NCI-H2171 (cell line): Measurements from ENCODE around the gene GRK2.

Source experiments
- DNase-seq: peaks from one replicate; lab custom pipeline; 2025; lab: John Stamatoyannopoulos, UW

The GRK2 gene

GRCh38 chr11:67271205-67271540 lies 4.9 kb downstream of the GRK2 start:
- DNase-seq = no peak

DNA sequence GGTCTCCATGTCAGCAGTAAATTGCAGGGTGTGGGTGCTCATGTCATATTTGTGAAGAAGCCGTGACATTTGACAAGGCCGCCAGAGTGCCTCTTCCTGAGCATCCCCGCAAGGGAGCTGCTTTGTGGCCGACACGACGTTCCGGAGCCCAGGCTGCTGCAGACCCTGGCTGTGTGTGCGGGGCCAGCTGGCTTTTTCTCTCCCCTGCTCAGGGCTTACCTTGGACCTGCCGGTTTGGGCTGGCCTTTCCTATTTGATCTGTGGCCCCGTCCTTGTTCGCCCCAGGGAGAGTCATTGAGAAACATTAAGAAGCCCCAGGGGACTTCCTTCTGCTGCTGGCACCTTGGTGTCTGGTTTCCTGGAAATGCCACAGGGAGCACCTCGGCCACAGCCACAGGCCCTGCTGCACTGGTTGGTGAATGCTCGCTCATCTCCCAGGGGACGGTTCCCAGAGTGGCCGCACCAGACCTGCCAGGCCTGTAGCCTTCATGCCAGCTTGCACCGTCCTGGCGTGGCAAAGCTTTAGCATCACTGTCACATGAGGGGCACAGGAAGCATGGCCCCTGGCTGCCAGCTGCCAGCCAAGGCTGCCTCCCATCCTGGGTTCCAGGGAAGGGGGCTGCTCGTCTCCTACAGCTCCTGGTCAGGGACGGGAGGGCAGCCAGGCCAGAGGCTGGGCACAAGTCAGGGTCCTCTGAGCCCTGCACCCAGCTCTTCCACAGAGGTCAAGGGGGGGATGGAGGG lies 5.4 kb downstream of the GRK2 start:
- no peak for DNase-seq

GRCh38 chr11:67272327-67273259 lies 6.3 kb downstream of the GRK2 start:
- no peak for DNase-seq

GRCh38 chr11:67273260-67273990 lies 7.2 kb downstream of the GRK2 start:
- no peak for DNase-seq

DNA sequence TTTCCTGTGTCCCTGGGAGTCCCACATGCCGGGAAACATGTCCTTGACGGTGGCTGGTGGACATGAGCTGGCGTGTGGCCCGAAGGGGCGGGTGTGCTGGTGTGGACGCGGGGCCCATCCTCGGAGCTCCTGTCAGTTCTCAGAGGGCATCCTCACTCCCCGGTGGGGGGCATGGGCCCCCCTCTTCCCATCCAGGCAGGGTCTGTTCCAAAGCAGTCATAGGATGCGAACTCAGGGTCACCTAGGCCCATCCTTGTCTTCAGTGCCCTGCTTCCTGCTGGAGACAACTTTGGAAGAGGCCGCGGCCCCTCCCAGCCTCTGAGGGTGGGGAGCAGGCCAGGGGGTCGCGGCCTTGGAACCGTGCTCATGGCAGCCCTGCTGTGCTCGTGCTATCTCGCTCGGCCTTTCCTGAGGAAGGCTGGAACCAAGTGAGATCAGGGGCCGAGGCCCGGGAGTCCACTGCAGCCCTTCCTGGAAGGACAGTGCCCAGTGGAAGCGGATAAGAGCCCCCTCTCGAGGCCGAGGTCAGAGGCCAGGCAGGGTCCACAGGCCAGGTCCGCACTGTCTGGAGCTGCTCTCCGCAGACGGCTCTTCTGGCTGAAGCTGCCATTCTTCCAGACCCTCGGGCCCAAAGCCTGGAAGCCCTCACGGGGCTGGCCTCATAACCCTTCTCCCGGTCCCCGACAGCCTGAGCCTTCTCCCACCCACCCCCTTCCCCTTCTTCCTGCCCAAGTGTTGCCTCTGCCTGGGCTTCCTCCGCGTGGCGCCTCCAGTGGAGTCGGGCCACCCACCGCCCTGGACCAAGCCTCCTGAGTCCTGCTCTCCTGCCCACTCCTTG lies 8.7 kb downstream of the GRK2 start:
- DNase-seq = no peak

- DNase-seq = no peak
These were observed 9.5 kb downstream of the GRK2 start for GRCh38 chr11:67275606-67276409.

- DNase-seq = no peak
These were observed 10.5 kb downstream of the GRK2 start for GRCh38 chr11:67276781-67277230.

DNA sequence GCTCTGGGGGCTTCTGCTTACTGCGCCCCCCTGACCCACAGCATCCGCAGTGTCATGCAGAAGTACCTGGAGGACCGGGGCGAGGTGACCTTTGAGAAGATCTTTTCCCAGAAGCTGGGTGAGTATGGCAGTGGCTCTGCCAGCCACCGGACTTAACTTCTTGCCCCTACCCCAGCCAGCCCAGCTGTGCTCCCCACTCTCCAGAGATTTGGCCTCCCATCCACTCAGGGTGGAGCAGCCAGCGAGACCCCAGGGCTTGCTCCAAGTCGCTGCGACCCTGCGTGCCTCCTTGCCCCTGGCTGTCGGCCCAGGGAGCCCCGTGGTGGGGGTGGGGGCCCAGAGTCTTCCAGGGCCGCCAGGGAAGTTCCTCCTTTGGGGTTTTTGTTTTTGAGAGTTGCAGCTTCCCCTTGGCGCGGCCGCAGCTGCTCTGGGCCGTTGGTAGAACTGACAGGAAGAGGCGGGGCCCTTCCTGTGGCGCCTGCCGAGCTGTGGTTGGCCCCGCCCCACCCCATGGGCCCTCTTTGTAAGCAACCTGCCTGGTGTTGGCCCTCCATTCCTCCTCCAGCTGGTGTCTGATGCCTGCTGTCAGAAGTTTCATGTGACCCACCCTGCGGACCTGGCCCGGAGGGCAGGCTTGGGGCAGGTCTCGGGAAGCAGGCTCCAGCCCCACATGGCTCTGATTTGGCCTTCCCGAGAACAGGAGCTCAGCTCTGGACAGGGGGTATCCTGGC lies 11.1 kb downstream of the GRK2 start:
- peak; percentile 81 for DNase-seq

DNA sequence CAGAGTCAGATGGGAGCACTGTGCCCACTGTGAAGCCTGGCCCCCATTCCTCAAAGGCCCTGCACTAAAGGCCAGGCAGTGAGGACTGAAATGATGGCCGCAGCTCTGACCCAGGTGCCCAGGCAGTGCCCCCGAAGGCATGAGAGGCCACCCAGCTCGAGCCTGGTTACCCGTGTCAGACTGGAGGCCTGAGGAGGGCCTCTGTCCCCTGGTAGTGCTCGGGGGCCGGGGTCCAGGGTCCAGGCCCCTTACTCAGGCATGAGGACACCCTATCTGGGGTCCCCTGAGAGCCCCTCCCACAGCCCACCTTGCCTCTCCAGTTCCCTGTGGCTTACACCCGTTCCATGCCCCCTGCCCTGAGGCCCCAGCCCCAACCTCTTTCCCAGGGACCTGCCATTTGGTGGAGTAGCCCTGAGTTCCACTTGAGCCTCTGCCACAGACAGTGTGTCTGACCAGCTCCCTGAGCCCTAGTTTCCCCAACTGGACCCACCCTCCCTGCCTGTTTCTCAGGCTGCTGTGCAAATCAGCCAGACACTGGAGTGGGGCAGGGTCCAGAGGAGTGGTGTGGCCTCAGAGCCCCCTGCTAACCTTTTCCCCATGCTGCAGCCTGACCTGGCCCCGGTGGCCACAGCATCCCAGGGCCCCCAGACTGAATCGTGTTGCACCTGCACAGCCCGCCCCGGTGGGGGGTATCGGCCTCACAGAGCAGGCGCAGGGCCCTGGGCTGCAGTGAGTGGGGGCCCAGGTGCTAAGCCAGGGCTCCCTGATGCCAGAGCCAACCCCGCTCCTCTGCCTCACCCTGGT lies 12.1 kb downstream of the GRK2 start:
- DNase-seq = no peak

DNA sequence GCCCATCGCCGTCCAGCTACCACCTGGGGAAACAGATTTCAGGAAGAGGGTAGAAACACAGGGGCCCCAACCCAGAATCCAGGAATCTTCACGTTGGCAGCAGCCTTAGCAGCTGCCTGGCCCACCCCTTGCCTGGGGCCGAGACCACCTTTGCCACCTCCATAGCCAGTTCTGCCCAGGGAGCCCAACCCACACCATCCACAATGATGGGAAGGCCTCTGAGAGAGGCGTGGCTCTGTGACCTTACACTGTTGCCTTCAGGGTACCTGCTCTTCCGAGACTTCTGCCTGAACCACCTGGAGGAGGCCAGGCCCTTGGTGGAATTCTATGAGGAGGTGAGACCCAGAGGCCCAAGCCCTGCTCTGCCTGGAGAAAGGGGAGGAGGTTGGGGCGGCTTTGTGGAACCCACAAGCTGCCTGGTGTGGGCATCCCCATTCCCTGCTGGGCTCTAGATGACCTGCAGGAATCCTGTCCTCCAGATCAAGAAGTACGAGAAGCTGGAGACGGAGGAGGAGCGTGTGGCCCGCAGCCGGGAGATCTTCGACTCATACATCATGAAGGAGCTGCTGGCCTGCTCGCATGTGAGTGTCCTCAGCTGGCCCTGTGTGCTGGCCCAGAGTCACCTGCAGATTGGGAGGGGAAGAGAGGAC lies 12.8 kb downstream of the GRK2 start:
- no peak for DNase-seq

DNA sequence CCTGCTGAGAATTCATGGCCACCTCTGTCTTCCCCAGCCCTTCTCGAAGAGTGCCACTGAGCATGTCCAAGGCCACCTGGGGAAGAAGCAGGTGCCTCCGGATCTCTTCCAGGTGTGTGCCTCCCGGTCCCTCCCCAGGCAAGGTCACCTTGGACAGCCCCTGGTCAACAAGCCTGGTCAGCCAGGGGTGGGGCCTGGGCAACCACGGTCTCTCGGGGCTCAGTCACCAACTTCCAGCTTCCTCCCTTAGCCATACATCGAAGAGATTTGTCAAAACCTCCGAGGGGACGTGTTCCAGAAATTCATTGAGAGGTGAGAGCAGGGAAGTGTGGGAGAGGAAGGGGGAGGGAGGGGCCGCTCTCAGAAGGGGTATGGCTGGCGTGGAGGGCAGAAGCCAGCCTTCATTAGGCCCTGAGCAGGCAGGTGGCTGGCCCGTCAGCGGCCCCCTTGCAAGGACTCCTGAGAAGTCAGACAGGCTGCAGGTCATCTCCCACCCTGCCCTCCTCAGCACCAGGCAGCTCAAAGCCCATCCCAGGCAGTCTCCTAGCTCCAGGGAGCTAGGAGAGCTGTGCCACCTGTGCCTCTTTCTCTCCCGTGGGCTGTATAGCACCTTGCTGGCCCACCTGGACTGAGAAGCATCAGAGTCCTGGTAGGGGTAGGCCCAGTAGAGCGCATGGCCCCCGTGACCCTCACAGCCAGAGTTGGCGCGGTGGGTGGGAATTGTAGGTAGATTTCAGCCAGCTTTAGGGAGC lies 13.5 kb downstream of the GRK2 start:
- DNase-seq = no peak

DNA sequence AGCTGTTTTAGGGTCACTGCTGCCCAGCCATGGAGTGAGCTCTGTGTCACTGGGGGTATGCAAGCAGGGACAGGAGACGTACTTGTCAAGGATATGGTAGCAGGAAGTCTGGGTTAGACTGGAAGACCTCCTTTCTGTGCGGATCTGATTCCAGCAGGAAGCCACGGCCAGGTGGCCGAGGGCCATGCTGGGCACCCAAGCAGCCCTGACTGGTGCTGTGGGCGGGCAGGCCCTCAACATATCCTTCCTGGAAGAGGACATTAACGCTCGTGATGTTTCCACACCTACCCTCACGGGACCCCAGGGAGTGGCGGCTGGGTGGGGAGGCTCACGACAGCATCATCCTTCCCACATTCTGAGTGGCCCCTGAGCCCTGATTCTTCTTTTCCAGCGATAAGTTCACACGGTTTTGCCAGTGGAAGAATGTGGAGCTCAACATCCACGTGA lies 14.1 kb downstream of the GRK2 start:
- no peak for DNase-seq

- no peak for DNase-seq
These were observed 14.7 kb downstream of the GRK2 start for GRCh38 chr11:67280788-67281551.

DNA sequence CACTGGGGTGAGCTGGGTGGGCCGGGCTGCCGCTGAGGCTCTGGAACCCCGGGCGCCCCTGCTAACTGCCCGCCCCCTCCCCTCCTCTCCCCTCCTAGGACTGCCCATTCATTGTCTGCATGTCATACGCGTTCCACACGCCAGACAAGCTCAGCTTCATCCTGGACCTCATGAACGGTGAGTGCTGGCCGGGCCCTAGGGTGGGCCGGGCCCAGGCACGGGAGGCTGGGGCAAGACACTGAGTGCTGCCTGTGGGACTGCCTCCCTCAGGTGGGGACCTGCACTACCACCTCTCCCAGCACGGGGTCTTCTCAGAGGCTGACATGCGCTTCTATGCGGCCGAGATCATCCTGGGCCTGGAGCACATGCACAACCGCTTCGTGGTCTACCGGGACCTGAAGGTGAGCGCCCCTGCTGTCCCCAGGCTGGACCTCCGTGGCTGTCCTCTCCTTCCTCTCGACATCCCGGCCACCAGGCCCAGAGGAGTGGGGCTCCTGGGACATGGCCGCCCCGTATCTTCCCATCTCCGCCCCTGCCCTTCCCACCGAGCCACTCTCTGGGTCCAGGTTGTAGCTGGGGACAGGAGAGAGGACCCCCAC lies 15.4 kb downstream of the GRK2 start:
- DNase-seq = no peak

DNA sequence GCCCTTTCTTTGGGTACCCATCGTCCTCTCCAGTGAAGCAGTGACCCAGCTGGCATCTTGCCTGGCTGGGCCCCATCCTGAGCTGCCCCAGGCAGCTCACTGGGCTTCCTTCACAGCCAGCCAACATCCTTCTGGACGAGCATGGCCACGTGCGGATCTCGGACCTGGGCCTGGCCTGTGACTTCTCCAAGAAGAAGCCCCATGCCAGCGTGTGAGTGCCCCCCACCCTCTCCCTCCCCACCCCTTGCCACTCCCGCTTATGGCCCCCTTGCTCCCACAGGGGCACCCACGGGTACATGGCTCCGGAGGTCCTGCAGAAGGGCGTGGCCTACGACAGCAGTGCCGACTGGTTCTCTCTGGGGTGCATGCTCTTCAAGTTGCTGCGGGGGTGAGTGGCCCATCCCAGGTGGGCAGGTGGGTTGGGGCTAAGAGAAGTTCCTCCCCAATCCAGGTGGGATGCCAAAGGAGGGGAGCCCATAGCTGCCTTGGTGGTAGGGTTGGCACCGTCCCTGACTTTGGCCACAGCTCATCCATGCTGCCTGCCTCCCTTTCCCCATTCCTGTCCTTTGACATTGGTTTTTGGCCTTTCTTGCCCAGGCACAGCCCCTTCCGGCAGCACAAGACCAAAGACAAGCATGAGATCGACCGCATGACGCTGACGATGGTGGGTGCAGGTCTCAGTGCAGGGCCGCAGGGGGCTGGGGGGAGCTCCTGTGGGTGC lies 16.0 kb downstream of the GRK2 start:
- DNase-seq = no peak

GRCh38 chr11:67282876-67283371 lies 16.7 kb downstream of the GRK2 start:
- DNase-seq = no peak
